CD14-positive monocyte (primary cell): Measurements from ENCODE around the gene CNNM2. TPM values are rescaled to one million over a fixed set of nuclear protein-coding genes. Genes with fewer than 3 reads are reported as not detected.

ENCODE experiments used
- DNase-seq, 3 donors: peaks; one replicate each; pipeline ENCODE4 v3.0.0-alpha.2; 2011 to 2022
- H2AFZ ChIP-seq: 2 replicates; pipeline ENCODE4 v1.6.0; 2012; ENCODE audit warnings: mild to moderate bottlenecking, low read depth, low read length, inconsistent platforms; ENCODE audit not compliant: insufficient read depth, poor library complexity, severe bottlenecking
- H3K27ac ChIP-seq, 2 donors: 1 replicate in 1 of 2; 2 replicates in 1 of 2; pipeline ENCODE4 v1.5.1; 2012 to 2013; ENCODE audit warnings: low read length in 2 of 2, control low read depth in 1 of 2, inconsistent platforms in 1 of 2, low read depth in 1 of 2, mild to moderate bottlenecking in 1 of 2
- H3K27me3 ChIP-seq, 2 donors: one replicate each; pipeline versions ENCODE4 v1.6.0 to v1.6.1; 2011 to 2013; ENCODE audit warnings: low read length in 2 of 2; ENCODE audit not compliant: control insufficient read depth in 2 of 2, insufficient read depth in 2 of 2
- H3K36me3 ChIP-seq, 2 donors: replicated peaks in 1 of 2; 1 replicate in 1 of 2; 2 replicates in 1 of 2; pipeline versions ENCODE4 v1.5.1 to v1.6.1; 2012 to 2013; ENCODE audit warnings: low read length in 2 of 2, control low read depth in 1 of 2, inconsistent platforms in 1 of 2, mild to moderate bottlenecking in 1 of 2; ENCODE audit not compliant: insufficient read depth in 2 of 2, control insufficient read depth in 1 of 2
- H3K4me1 ChIP-seq, 2 donors: 1 replicate in 1 of 2; 2 replicates in 1 of 2; pipeline versions ENCODE4 v1.5.1 to v1.6.1; 2012 to 2013; ENCODE audit warnings: low read length in 2 of 2, control low read depth in 1 of 2, inconsistent platforms in 1 of 2, mild to moderate bottlenecking in 1 of 2, moderate library complexity in 1 of 2; ENCODE audit not compliant: insufficient read depth in 2 of 2, control insufficient read depth in 1 of 2
- H3K4me2 ChIP-seq: replicated peaks from 2 replicates; pipeline ENCODE3; 2012; ENCODE audit warnings: low read length, moderate library complexity, mild to moderate bottlenecking; ENCODE audit not compliant: poor library complexity, severe bottlenecking; ENCODE audit errors: extremely low read depth
- H3K4me3 ChIP-seq, 3 experiments: fragments of 200-600 bp in 1 of 3; sonication (generic) in 1 of 3; replicated peaks in 1 of 3; 1 replicate in 2 of 3; 2 replicates in 1 of 3; pipeline ENCODE4 v1.5.1; 2011 to 2013; ENCODE audit warnings: low read length in 3 of 3, mild to moderate bottlenecking in 3 of 3, control low read depth in 2 of 3, low read depth in 2 of 3, inconsistent platforms in 1 of 3, moderate library complexity in 1 of 3
- H3K79me2 ChIP-seq: 2 replicates; pipeline ENCODE4 v1.6.0; 2012; ENCODE audit warnings: mild to moderate bottlenecking, control low read depth, inconsistent platforms, low read length, moderate library complexity; ENCODE audit not compliant: insufficient read depth
- H3K9ac ChIP-seq: 2 replicates; pipeline ENCODE4 v1.6.0; 2017; ENCODE audit warnings: low read length, mild to moderate bottlenecking; ENCODE audit not compliant: insufficient read depth, poor library complexity, severe bottlenecking
- H3K9me3 ChIP-seq, 2 donors: replicated peaks in 1 of 2; 1 replicate in 1 of 2; 2 replicates in 1 of 2; pipeline versions ENCODE4 v1.5.1 to v1.6.1; 2012 to 2013; ENCODE audit warnings: low read length in 2 of 2, control low read depth in 1 of 2; ENCODE audit not compliant: control insufficient read depth in 1 of 2, insufficient read depth in 1 of 2
- H4K20me1 ChIP-seq: 2 replicates; pipeline ENCODE4 v1.6.0; 2012; ENCODE audit warnings: mild to moderate bottlenecking, low read length, control low read depth, moderate library complexity; ENCODE audit not compliant: insufficient read depth
- H3K27ac Mint-ChIP-seq, 7 donors: one replicate each; pipeline ENCODE4 v1.8.0; 2020; ENCODE audit warnings: mild to moderate bottlenecking in 7 of 7, mixed read lengths in 7 of 7, moderate library complexity in 6 of 7, inconsistent platforms in 2 of 7
- H3K27me3 Mint-ChIP-seq, 3 donors: one replicate each; pipeline ENCODE4 v1.8.0; 2021 to 2022; ENCODE audit warnings: low read depth in 3 of 3, mild to moderate bottlenecking in 3 of 3, mixed read lengths in 3 of 3, moderate library complexity in 3 of 3, inconsistent platforms in 1 of 3
- H3K36me3 Mint-ChIP-seq, 2 donors: one replicate each; pipeline ENCODE4 v1.8.0; 2020; ENCODE audit warnings: mixed read lengths in 2 of 2, inconsistent platforms in 1 of 2, mild to moderate bottlenecking in 1 of 2
- H3K4me1 Mint-ChIP-seq: one replicate; pipeline ENCODE4 v1.8.0; 2020; ENCODE audit warnings: mild to moderate bottlenecking, mixed read lengths
- H3K4me3 Mint-ChIP-seq, 2 donors: one replicate each; pipeline ENCODE4 v1.8.0; 2020; ENCODE audit warnings: mild to moderate bottlenecking in 2 of 2, mixed read lengths in 2 of 2, moderate library complexity in 1 of 2
- H3K9me3 Mint-ChIP-seq, 7 donors: one replicate each; pipeline ENCODE4 v1.8.0; 2020 to 2022; ENCODE audit warnings: mixed read lengths in 7 of 7, mild to moderate bottlenecking in 6 of 7, moderate library complexity in 6 of 7, inconsistent platforms in 2 of 7
- WGBS: methylation state at CpG from one replicate; pipeline ENCODE4 v1.1.5; 2013; ENCODE audit warnings: missing lambda C conversion rate; ENCODE audit not compliant: insufficient coverage; 5-methylcytosine and 5-hydroxymethylcytosine counted together
- intact Hi-C, 2 donors: fragments of 100-400 bp; cut with micrococcal nuclease; formaldehyde crosslinking; loops; one replicate each; pipeline versions ENCODE4 v1.15.0 to v1.15.1; 2023
- polyA plus RNA-seq, 3 donors: library from polyadenylated mRNA; depleted of rRNA in 1 of 3; unstranded in 2 of 3; stranded (reverse) in 1 of 3; fragments of 300-500 nt in 2 of 3; fragments of >200 nt in 1 of 3; fragmentation: Illumina TruSeq in 2 of 3; gene quantifications; 1 replicate in 2 of 3; 2 replicates in 1 of 3; pipeline ENCODE4 v1.2.3, GENCODE V29; 2012 to 2021
- TF ChIP-seq, protein P1 (sequence below): fragments of 200-600 bp; IDR thresholded peaks from one replicate; pipeline ENCODE4 v1.8.0; 2022; ENCODE audit warnings: antibody characterized with exemption, mild to moderate bottlenecking

Gene CNNM2
- polyA plus RNA-seq, 3 donors = 1.6 to 3.8 (median 2.2) TPM

DNA sequence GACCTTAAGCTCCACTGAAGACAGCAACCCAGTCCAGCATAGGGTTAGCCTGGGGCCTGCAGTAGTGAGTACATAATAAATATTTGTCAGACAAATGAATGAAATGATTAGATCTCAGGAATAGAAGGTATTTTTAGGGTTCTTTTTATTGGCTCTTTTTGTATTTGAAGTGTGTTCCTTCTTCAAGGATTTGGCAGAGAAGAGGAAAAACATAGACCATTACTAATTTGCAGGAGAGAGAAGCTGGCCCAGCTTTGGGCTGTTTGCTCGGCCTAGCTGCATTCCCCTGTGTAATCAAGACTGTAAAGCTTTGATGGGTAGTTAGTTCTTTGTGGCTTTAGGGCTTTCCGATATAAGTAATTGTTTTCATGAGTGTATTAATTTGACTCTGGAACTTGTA is 64.2 kb downstream of the CNNM2 start:
- intact Hi-C loops = no loop called here
- Histone ChIP-seq H3K9me3 (no peaks in the 10 kb centered on the region), H4K20me1 (no peaks in the 10 kb centered on the region), H3K79me2 (no peaks in the 10 kb centered on the region), H3K36me3 (no peaks in the 10 kb centered on the region), H3K9ac (no peak overlapping the region), H3K4me1 (no peaks in the 10 kb centered on the region), H3K27ac (no peak overlapping the region), H3K4me3 (no peak overlapping the region), H3K27me3 (no peaks in the 10 kb centered on the region), H3K4me2 (no peak overlapping the region), H2AFZ (no peak overlapping the region)
- 94% methylated on average over 2 of the region's 2 CpGs for WGBS
- no peaks in the 10 kb centered on the region for H3K36me3 Mint-ChIP-seq
- TF ChIP-seq, protein P1, sequence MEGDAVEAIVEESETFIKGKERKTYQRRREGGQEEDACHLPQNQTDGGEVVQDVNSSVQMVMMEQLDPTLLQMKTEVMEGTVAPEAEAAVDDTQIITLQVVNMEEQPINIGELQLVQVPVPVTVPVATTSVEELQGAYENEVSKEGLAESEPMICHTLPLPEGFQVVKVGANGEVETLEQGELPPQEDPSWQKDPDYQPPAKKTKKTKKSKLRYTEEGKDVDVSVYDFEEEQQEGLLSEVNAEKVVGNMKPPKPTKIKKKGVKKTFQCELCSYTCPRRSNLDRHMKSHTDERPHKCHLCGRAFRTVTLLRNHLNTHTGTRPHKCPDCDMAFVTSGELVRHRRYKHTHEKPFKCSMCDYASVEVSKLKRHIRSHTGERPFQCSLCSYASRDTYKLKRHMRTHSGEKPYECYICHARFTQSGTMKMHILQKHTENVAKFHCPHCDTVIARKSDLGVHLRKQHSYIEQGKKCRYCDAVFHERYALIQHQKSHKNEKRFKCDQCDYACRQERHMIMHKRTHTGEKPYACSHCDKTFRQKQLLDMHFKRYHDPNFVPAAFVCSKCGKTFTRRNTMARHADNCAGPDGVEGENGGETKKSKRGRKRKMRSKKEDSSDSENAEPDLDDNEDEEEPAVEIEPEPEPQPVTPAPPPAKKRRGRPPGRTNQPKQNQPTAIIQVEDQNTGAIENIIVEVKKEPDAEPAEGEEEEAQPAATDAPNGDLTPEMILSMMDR = no peak
- H3K27ac Mint-ChIP-seq = no peak overlapping the region
- no peaks in the 10 kb centered on the region for H3K27me3 Mint-ChIP-seq
- no peaks in the 10 kb centered on the region for H3K9me3 Mint-ChIP-seq
- H3K4me3 Mint-ChIP-seq = no peak overlapping the region
- no peaks in the 10 kb centered on the region for H3K4me1 Mint-ChIP-seq
- DNase-seq = no peak

DNA sequence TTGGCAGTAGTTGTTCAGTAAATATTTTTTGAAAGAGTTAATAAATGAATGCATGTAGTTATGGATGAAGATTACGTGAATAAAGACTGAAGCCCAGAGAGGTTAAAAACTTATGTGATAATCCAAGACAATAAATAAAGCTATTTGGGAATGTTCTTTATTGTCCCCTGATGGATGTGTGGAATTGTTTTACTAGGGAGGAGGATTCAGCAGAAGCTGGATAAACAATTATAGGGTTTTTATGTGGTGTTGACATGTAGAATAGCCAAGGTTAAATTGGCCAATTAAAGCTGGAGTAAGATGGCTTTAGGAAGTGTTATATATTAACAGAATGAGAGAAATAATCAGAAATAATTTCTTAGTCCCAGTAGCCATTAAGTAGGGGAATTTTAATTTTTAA is 66.0 kb downstream of the CNNM2 start:
- no CpG with 5 or more reads among the region's 1 CpG for WGBS
- H3K27me3 Mint-ChIP-seq = no peaks in the 10 kb centered on the region
- TF ChIP-seq, protein P1 = no peak
- no peak for DNase-seq
- H3K79me2 ChIP-seq = no peaks in the 10 kb centered on the region
- H3K36me3 Mint-ChIP-seq = no peaks in the 10 kb centered on the region
- no peaks in the 10 kb centered on the region for H3K4me1 Mint-ChIP-seq
- no peaks in the 10 kb centered on the region for H3K9me3 Mint-ChIP-seq
- no peak overlapping the region for H3K4me2 ChIP-seq
- no peak overlapping the region for H3K27ac ChIP-seq
- H3K27ac Mint-ChIP-seq = no peak overlapping the region
- H3K4me1 ChIP-seq = no peaks in the 10 kb centered on the region
- H4K20me1 ChIP-seq = no peaks in the 10 kb centered on the region
- H3K9me3 ChIP-seq = no peaks in the 10 kb centered on the region
- H3K4me3 Mint-ChIP-seq = no peak overlapping the region
- intact Hi-C loops = no loop called here
- H3K36me3 ChIP-seq = no peaks in the 10 kb centered on the region
- H3K4me3 ChIP-seq = no peak overlapping the region
- H3K27me3 ChIP-seq = no peaks in the 10 kb centered on the region
- H2AFZ ChIP-seq = no peak overlapping the region
- H3K9ac ChIP-seq = no peak overlapping the region
